ENCODE measurements around the gene FKBP14.

DNA sequence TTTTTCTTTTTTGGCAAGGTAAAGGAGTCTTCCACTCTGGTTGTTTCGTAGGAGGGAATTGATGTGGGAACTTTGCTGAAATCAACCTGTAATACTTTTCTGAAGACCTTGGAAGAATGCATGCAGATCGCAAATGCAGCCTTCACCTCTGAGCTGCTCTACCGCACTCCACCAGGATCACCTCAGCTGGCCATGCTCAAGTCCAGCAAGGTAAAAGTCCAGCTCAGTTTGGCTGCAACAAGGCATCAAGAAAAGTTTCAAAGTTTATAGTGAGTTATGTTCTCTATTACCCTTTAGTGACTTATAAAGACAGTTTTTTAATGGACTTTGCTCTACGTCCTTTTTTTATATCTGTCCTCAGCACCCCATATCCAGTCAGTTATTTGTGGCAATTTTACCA lies 22.7 kb upstream of the FKBP14 start:
- TF ChIP-seq RFX5 (IDR thresholded peaks at IDR 0.05; ENCODE audit: borderline replicate concordance, low read depth, low read length) (no peak), EP300 (IDR thresholded peaks at IDR 0.05; ENCODE audit: borderline replicate concordance in 1 of 2, low read depth in 2 of 2, low read length in 2 of 2) (no peak), CTCF (IDR thresholded peaks at IDR 0.05; ENCODE audit: control extremely low read depth in 1 of 3, insufficient read depth in 1 of 3, low read depth in 1 of 3, low read length in 3 of 3) (no peak)

Measured in H1 (cell line).